B cell (primary cell): ENCODE data around the gene IL11RA. TPM values are rescaled to one million over a fixed set of nuclear protein-coding genes. Genes with fewer than 3 reads are reported as not detected.
A peak's percentile ranks its signal among the peaks of the same experiment; 100 is the strongest.

Experiments used
- ATAC-seq: fragments of 200-7000 bp; cut with Tn5 transposase; one replicate; pipeline ENCODE4 v1.10.0; 2021; ENCODE audit warnings: low read depth, mild to moderate bottlenecking, moderate number of reproducible peaks, moderate library complexity
- CTCF ChIA-PET: fragments of 350-600 bp; sonication (Branson Sonifier 250); formaldehyde crosslinking; loops from one replicate; lab custom pipeline; 2021; ENCODE audit warnings: antibody characterized with exemption, inconsistent platforms; lab: Charles Lee
- POLR2A ChIA-PET: fragments of 350-600 bp; sonication (Branson Sonifier 250); formaldehyde crosslinking; loops from one replicate; lab custom pipeline; 2021; ENCODE audit warnings: antibody characterized with exemption; lab: Charles Lee
- DNase-seq: peaks from one replicate; pipeline ENCODE4 v3.0.0; 2013
- H2AFZ ChIP-seq: 2 replicates; pipeline ENCODE4 v1.6.1; 2012; ENCODE audit warnings: mild to moderate bottlenecking, low read depth, low read length; ENCODE audit not compliant: insufficient read depth, poor library complexity, severe bottlenecking
- H3K27ac ChIP-seq, 2 donors: 1 replicate in 1 of 2; 2 replicates in 1 of 2; pipeline ENCODE4 v1.5.1; 2012 to 2013; ENCODE audit warnings: low read length in 2 of 2, mild to moderate bottlenecking in 2 of 2, moderate library complexity in 1 of 2
- H3K27me3 ChIP-seq, 4 experiments: fragments of 200-600 bp in 1 of 4; sonication (generic) in 1 of 4; replicated peaks in 1 of 4; 1 replicate in 2 of 4; 2 replicates in 2 of 4; pipeline versions ENCODE4 v1.6.1 to v1.7.0; 2013 to 2016; ENCODE audit warnings: low read length in 3 of 4, mild to moderate bottlenecking in 2 of 4, mixed read lengths in 1 of 4, moderate library complexity in 1 of 4; ENCODE audit not compliant: insufficient read depth in 4 of 4, control insufficient read depth in 3 of 4; ENCODE audit errors: control extremely low read depth in 1 of 4
- H3K36me3 ChIP-seq, 2 experiments: replicated peaks in 1 of 2; 1 replicate in 1 of 2; 2 replicates in 1 of 2; pipeline versions ENCODE4 v1.6.1 to v1.7.1; 2013; ENCODE audit warnings: low read length in 1 of 2; ENCODE audit not compliant: insufficient read depth in 2 of 2, control insufficient read depth in 1 of 2; ENCODE audit errors: control extremely low read depth in 1 of 2, extremely low read depth in 1 of 2
- H3K4me1 ChIP-seq, 2 donors: fragments of 200-600 bp in 1 of 2; sonication (generic) in 1 of 2; 1 replicate in 1 of 2; 2 replicates in 1 of 2; pipeline versions ENCODE4 v1.5.1 to v1.6.1; 2013 to 2017; ENCODE audit warnings: low read length in 2 of 2; ENCODE audit not compliant: control insufficient read depth in 2 of 2, insufficient read depth in 2 of 2
- H3K4me2 ChIP-seq: replicated peaks from 2 replicates; pipeline ENCODE3; 2012; ENCODE audit warnings: mild to moderate bottlenecking, low read depth, low read length; ENCODE audit not compliant: poor library complexity, severe bottlenecking
- H3K4me3 ChIP-seq, 5 experiments: fragments of 200-600 bp in 1 of 5; sonication (generic) in 1 of 5; 1 replicate in 3 of 5; 2 replicates in 2 of 5; pipeline versions ENCODE4 v1.5.1 to v1.7.0; 2011 to 2016; ENCODE audit warnings: low read length in 4 of 5, mild to moderate bottlenecking in 4 of 5, low read depth in 2 of 5, control low read depth in 1 of 5, moderate library complexity in 1 of 5; ENCODE audit not compliant: insufficient read depth in 1 of 5; ENCODE audit errors: control extremely low read depth in 1 of 5, extremely low read depth in 1 of 5
- H3K79me2 ChIP-seq: fragments of 200-600 bp; sonication (generic); one replicate; pipeline ENCODE4 v1.6.0; 2016; ENCODE audit warnings: low read length; ENCODE audit not compliant: control insufficient read depth, insufficient read depth
- H3K9ac ChIP-seq: fragments of 200-600 bp; sonication (generic); 2 replicates; pipeline ENCODE4 v1.6.1; 2017; ENCODE audit warnings: mild to moderate bottlenecking, low read length, moderate library complexity
- H3K9me3 ChIP-seq, 3 donors: one replicate each; pipeline versions ENCODE4 v1.6.1 to v1.7.1; 2013; ENCODE audit warnings: low read length in 2 of 3; ENCODE audit not compliant: control insufficient read depth in 2 of 3, insufficient read depth in 1 of 3; ENCODE audit errors: control extremely low read depth in 1 of 3
- H4K20me1 ChIP-seq: 2 replicates; pipeline ENCODE4 v1.6.0; 2012; ENCODE audit warnings: mild to moderate bottlenecking, low read length; ENCODE audit not compliant: insufficient read depth, control insufficient read depth, poor library complexity, severe bottlenecking
- H3K27ac Mint-ChIP-seq: one replicate; pipeline ENCODE4 v1.8.0; 2021; ENCODE audit warnings: mixed read lengths
- H3K27me3 Mint-ChIP-seq: one replicate; pipeline ENCODE4 v1.8.0; 2021; ENCODE audit warnings: mixed read lengths
- H3K4me1 Mint-ChIP-seq: one replicate; pipeline ENCODE4 v1.8.0; 2021; ENCODE audit warnings: mixed read lengths
- H3K4me3 Mint-ChIP-seq: one replicate; pipeline ENCODE4 v1.8.0; 2021; ENCODE audit warnings: mixed read lengths
- H3K9me3 Mint-ChIP-seq: one replicate; pipeline ENCODE4 v1.8.0; 2022; ENCODE audit warnings: mixed read lengths; ENCODE audit not compliant: insufficient read depth
- CTCF ChIP-seq: fragments of 200-600 bp; IDR thresholded peaks from one replicate; pipeline ENCODE4 v1.8.0; 2022; ENCODE audit warnings: antibody characterized with exemption, mild to moderate bottlenecking
- EZH2 ChIP-seq: IDR thresholded peaks from 2 replicates; pipeline ENCODE4 v1.6.1; 2012; ENCODE audit warnings: borderline replicate concordance, low read depth, mild to moderate bottlenecking, moderate library complexity, low read length; ENCODE audit not compliant: insufficient read depth, poor library complexity, severe bottlenecking
- WGBS: methylation state at CpG from one replicate; pipeline ENCODE4 v1.1.5; 2013; ENCODE audit warnings: missing lambda C conversion rate; ENCODE audit not compliant: insufficient coverage; 5-methylcytosine and 5-hydroxymethylcytosine counted together
- intact Hi-C: fragments of 100-400 bp; cut with micrococcal nuclease; formaldehyde crosslinking; loops from one replicate; pipeline ENCODE4 v1.10.0; 2022
- polyA plus RNA-seq: library from polyadenylated mRNA; depleted of rRNA; stranded (reverse); fragments of >200 nt; gene quantifications from 2 replicates; pipeline ENCODE4 v1.2.3, GENCODE V29; 2012
- total RNA-seq, 2 donors: library from RNA; stranded (reverse); fragments of 120-200 nt in 1 of 2; gene quantifications; 1 replicate in 1 of 2; 2 replicates in 1 of 2; pipeline versions ENCODE4 v1.2.3 to v1.2.4, GENCODE V29; 2013 to 2022

The IL11RA gene
- total and polyA plus RNA-seq, 2 donors (not counting 1 experiment from before 2014, with no cell fraction given): 47.3 to 58.0 TPM

DNA sequence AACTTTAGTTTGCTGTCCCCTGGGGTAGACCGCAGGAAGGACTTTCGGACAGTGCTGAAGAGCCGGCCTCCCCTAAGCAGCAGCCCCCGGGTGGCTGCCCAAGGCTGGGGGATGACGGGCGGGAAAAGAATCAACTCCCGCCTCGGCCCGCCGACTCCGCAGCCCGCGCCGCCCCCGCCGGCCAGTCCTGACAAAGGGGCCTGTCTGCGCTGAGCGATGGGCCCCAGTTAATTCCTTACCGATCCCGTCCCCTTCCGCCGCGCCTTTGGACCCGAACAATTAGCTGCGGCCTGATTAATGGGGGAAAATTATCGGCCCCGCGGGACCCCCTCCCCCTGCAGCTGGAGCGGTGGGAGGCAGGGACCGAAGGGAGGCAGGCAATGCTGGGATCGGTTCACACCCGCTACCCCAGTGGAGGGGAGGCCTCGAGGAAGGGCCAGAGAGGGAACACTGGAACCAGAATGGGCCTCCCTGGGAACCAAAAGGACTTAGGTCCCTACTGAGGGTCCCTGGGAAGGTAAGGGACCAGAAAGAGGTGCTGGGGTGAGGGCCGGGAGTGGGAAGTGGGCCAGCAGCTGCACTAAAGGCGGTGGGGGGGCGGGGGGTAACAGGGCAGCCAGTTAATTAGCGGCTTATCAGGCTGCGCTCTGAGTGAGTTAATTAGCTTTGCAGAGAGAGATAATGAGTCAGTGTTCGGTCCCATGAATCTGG is 27.4 kb upstream of the IL11RA start:
- Histone ChIP-seq H3K4me1 (peaks cover 46 to 58% of the 10 kb centered on the region in 2 donors), H2AFZ (no peak overlapping the region), H3K36me3 (no peaks in the 10 kb centered on the region), H3K27me3 (peaks cover 0 to 85% (median 68%) of the 10 kb centered on the region in 4 experiments), H3K9me3 (peaks cover 0 to 45% (median 1%) of the 10 kb centered on the region in 3 donors), H3K27ac (no peak overlapping the region), H3K79me2 (peaks cover 16% of the 10 kb centered on the region), H3K9ac (no peak overlapping the region), H3K4me3 (peak overlapping the region in 1 of 5 experiments; percentile 6), H3K4me2 (peak overlapping the region; percentile 70), H4K20me1 (peaks cover 6% of the 10 kb centered on the region)
- 19% methylated on average over 39 of the region's 39 CpGs for WGBS
- H3K27ac Mint-ChIP-seq: no peak overlapping the region
- ChIA-PET CTCF (interaction anchor here (1.2 to 7.6 kb wide), 3 partner anchors 9 to 33 kb away, joined by 3 to 64 read pairs (median 6); no protein-coding TSS in a partner anchor), POLR2A (interaction anchor here (0.5 kb wide), 2 partner anchors 86 to 853 kb away, joined by 3 to 8 read pairs; no protein-coding TSS in a partner anchor)
- DNase-seq (no peak), ATAC-seq (no peak)
- H3K4me1 Mint-ChIP-seq: peaks cover 40% of the 10 kb centered on the region
- no peaks in the 10 kb centered on the region for H3K9me3 Mint-ChIP-seq
- H3K4me3 Mint-ChIP-seq: no peak overlapping the region
- TF ChIP-seq CTCF (no peak), EZH2 (peak; percentile 76)
- intact Hi-C loops: no loop called here
- H3K27me3 Mint-ChIP-seq: peaks cover 69% of the 10 kb centered on the region

- Histone ChIP-seq H3K27me3 (peaks cover 0 to 89% (median 69%) of the 10 kb centered on the region in 4 experiments), H2AFZ (no peak overlapping the region), H3K27ac (no peak overlapping the region), H3K4me2 (no peak overlapping the region), H3K9ac (no peak overlapping the region), H3K4me3 (no peak overlapping the region), H4K20me1 (peaks cover 6% of the 10 kb centered on the region), H3K36me3 (no peaks in the 10 kb centered on the region), H3K4me1 (peaks cover 42 to 55% of the 10 kb centered on the region in 2 donors), H3K79me2 (peaks cover 11% of the 10 kb centered on the region), H3K9me3 (peaks cover 0 to 45% (median 1%) of the 10 kb centered on the region in 3 donors)
- WGBS: 73% methylated on average over 3 of the region's 3 CpGs
- TF ChIP-seq CTCF (no peak), EZH2 (no peak)
- Mint-ChIP-seq H3K4me3 (peak overlapping the region; percentile 29), H3K27ac (no peak overlapping the region), H3K27me3 (peaks cover 72% of the 10 kb centered on the region), H3K9me3 (no peaks in the 10 kb centered on the region), H3K4me1 (peaks cover 35% of the 10 kb centered on the region)
- DNase-seq (no peak), ATAC-seq (no peak)
- intact Hi-C loops: no loop called here
- ChIA-PET POLR2A (interaction anchor here (0.5 kb wide), 2 partner anchors 86 to 852 kb away, joined by 3 to 8 read pairs; no protein-coding TSS in a partner anchor), CTCF (interaction anchor here (1.0 to 7.6 kb wide), 4 partner anchors 8 to 34 kb away, joined by 3 to 64 read pairs (median 4); no protein-coding TSS in a partner anchor)
Measured at GRCh38 chr9:34625186-34625486, 26.8 kb upstream of the IL11RA start.
